ENCODE data around the gene PCGF3.

The PCGF3 gene

DNA sequence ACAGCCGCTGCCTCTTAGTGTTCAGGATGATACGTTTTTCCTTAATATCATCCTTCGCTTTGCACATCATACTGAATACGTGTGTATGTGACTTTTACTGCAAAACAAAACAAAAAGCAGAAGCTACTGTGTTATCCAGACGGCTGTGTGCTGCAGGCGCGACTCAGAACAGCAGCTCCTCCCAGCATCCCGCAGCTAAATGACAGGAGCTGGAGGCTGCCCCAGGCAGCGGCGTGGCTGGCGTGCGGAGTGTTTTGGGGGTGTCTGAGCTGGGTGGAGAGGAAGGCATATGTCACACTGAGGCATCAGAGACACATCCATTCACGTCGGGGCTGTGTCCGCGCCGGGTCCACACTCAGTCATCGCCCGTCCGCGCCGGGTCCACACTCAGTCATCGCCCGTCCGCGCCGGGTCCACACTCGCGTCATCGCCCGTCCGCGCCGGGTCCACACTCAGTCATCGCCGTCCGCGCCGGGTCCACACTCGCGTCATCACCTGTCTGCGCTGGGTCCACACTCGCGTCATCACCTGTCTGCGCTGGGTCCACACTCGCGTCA is 16.6 kb downstream of the PCGF3 start:
- no peak for TF ChIP-seq CTCF (IDR thresholded peaks at IDR 0.05; ENCODE audit: control insufficient read depth, insufficient read depth, low read depth, low read length, missing control alignments)
- H3K4me3 ChIP-seq (ENCODE audit: control insufficient read depth, low read depth, low read length): no peak overlapping the region
- DNase-seq (ENCODE audit: low read depth): no peak

DNA sequence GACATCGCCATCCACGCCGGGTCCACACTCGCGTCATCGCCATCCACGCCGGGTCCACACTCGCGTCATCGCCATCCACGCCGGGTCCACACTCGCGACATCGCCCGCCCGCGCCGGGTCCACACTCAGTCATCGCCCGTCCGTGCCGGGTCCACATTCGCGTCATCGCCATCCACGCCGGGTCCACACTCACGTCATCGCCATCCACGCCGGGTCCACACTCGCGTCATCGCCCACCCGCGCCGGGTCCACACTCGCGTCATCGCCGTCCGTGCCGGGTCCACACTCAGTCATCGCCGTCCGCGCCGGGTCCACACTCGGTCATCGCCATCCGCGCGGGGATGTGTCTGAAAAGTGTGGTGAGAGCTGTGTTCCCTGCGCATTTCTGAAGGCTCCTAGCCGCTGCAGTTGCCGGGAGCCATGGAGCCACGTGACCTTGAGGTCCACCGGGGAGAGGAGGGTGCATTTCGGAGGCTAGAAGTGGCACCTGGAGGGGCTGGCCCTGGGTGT is 17.3 kb downstream of the PCGF3 start:
- no peak for DNase-seq (ENCODE audit: low read depth)
- H3K4me3 ChIP-seq (ENCODE audit: control insufficient read depth, low read depth, low read length): no peak overlapping the region
- TF ChIP-seq CTCF (IDR thresholded peaks at IDR 0.05; ENCODE audit: control insufficient read depth, insufficient read depth, low read depth, low read length, missing control alignments): no peak

GRCh38 chr4:723751-724530 is 18.3 kb downstream of the PCGF3 start:
- TF ChIP-seq CTCF (IDR thresholded peaks at IDR 0.05; ENCODE audit: control insufficient read depth, insufficient read depth, low read depth, low read length, missing control alignments): no peak
- no peak for DNase-seq (ENCODE audit: low read depth)
- H3K4me3 ChIP-seq (ENCODE audit: control insufficient read depth, low read depth, low read length): no peak overlapping the region

- TF ChIP-seq CTCF (IDR thresholded peaks at IDR 0.05; ENCODE audit: control insufficient read depth, insufficient read depth, low read depth, low read length, missing control alignments): no peak
- peak overlapping the region; percentile 1; the same call in 1 of the 2 replicates for H3K4me3 ChIP-seq (ENCODE audit: control insufficient read depth, low read depth, low read length)
- DNase-seq (ENCODE audit: low read depth): no peak
Observed at GRCh38 chr4:725391-726234, 20.0 kb downstream of the PCGF3 start.

DNA sequence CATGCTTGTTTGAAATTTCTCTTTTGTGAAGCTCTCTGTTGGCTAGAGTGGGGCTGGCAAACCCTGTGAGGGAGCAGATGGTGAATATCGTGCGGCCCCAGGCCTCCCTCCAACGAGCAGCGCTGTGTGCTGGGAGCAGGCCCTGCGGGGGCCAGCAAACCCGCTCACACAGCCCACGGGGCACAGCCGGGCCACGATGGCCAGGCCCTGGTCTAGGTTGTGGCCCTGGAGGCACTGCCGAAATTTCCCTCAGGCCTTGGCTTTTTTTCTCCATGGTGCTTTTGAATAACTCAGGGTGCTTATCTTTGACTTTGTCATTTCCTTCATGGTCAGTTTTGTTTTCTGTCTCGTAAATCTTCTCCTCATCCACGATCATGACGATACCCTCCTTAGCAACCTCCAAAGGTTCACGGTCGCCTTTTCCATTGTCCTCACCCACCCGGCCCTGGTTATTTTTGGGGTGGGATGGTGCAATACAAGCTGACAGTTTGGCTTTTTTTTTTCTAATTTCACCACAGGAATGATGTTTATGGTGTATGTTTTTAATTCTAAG is 20.7 kb downstream of the PCGF3 start:
- TF ChIP-seq CTCF (IDR thresholded peaks at IDR 0.05; ENCODE audit: control insufficient read depth, insufficient read depth, low read depth, low read length, missing control alignments): no peak
- H3K4me3 ChIP-seq (ENCODE audit: control insufficient read depth, low read depth, low read length): peak overlapping the region; percentile 1; the same call in 1 of the 2 replicates
- peak; percentile 74 for DNase-seq (ENCODE audit: low read depth)

DNA sequence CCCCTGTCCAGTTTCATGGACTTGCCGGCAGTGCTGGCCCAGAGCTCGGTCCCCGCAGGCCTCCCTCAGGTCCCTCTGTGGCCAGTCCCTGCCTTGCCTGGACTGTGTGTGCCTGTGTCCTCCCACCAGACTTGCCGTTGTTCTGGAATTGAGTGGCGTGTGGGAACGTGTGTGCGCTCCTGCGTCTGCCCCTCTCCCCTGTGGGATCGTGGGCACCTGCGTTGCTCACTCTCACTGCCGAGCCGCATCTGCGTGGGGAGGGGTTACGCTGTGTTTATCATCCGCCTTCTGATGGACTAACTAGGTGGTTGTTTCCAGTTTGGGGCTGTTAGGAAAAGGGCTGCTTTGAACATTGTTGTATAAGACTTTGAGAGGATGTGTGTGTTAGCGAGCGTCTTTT is 21.2 kb downstream of the PCGF3 start:
- DNase-seq (ENCODE audit: low read depth): no peak
- TF ChIP-seq CTCF (IDR thresholded peaks at IDR 0.05; ENCODE audit: control insufficient read depth, insufficient read depth, low read depth, low read length, missing control alignments): no peak
- no peak overlapping the region for H3K4me3 ChIP-seq (ENCODE audit: control insufficient read depth, low read depth, low read length)

Measured in AG09309 (cell line).